Measurements from ENCODE around the gene PARN.
"Not testable (repeated sequence)": the region's sequence is repeated elsewhere in the genome, so short reads cannot be mapped to it uniquely, and the experiment has no call there.

The PARN gene

DNA sequence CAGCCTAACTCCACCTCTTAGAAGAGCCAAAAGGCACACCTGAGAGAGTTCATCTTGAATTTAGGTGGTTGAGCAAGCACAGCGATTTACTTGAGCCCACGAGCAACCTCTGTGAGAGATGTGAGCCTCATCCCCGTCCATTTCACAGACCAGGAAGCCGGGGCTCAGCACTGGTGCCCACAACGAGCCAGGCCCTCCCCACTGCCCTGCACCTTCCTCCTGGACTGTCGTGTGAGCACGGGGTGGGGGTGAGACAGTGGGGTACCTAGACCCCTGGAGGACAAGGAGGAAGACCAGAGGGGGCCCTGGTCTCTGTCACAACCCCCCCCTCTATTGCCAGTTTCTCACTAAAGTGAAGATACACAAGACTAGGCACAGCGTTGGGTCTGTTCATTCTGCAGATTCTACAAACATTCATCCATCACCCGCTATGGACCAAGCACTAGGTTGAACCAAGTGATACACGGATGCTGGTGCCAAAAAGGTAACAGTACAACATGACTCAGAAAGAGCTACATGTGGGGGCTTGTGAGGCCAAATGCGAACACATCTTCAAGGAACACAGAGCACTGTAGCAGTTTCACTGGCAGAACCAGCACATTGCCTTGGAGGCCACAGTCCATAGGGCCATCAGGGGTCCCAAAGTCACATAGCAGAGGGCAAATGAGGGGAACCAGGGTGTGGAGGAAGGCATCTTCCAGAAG is 231.9 kb downstream of the PARN start:
- DNase-seq: no peak

DNA sequence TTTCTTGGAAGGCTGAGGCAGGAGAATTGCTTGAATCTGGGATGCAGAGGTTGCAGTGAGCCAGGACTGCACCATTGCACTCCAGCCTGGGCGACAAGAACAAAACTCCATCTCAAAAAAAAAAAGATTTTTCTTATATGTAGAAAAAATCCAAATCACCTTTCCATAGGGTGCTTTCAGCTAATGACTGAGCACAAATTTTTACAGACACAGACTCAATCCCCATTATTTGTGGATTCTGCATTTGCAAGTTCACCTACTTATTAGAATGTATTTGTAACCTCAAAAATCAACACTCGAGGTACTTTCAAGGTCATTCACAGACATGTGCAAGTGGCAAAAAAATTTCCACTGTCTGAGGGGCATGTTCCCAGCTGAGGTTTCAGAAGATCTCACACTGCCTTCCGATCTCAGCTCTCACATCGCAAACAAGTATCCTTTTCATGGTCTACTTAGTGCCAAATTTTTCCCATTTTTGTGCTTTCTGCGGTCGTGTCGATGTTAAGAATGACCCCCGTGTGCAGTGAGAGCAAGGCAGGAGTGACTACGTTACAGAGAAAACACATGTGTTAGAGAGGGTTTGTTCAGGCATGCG is 234.3 kb downstream of the PARN start:
- not testable (repeated sequence) for DNase-seq

DNA sequence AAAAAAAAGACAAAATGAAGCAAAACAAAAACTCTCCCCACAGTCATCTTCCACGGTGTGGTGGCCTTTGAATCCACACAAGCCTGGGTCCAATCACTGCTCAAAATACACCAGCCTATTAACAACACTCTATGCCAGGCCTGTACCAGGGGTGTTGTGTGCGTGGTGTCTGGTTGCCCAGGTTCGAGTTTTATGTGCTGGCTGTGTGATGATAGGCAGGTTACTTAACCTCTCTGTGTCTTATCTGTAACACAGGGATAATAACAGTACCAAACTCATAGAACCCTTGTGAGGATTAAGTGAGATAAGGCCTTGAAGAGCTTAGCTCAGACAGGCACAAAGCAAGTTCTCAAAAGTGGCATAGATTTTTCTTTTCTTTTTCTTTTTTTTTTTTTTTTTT is 235.2 kb downstream of the PARN start:
- DNase-seq: no peak

DNA sequence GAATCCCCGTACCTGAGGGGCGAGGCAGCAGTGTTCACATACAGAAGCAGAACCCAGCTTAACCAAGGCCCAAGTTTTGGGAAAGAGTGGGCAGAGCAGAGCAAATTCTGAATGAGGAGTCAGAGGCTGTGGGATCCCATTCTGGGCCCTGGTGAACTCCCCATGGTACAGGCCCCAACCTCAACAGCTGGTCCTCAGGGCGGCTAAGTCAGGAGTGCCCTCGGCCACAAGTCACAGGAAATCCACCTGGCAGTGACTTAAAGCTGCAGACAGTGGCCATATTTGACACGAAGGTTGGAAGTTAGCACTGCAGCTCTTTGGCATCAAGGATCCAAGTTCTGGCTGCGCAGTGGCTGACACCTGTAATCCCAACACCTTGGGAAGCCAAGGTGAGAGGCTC is 237.1 kb downstream of the PARN start:
- DNase-seq: no peak

DNA sequence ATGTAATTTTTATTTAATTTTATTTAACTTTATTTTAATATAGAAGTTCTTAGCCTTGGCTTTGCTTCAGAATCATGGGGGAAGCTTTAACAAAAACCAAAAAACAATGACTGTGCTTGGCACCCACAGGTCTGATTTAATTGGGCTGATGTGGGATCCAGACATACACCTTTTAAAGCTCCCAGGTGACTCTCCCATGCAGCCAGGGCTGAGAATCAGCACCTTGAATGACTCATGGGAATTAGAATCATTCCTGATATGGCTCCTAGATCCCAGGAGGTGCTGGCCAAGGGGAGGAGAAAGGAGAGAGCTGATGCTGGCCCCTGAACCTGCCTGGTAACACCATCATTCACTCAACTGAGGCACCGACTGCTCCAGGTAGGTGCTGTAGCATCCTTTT is 240.7 kb downstream of the PARN start:
- DNase-seq: no peak

DNA sequence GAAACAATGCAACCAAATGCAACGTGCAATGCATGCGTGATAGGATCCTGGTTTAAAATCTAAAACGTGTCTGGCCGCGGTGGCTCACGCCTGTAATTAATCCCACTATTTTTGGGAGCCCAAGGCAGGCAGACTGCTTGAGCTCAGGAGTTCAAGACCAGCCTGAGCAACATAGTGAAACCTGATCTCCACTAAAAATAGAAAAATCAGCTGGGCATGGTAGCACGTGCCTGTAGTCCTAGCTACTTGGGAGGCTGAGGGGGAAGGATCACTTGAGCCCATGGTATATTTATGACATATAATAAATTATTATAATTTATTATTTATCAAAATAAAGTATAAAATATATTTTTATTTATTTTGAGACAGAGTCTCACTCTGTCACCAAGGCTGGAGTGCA is 241.8 kb downstream of the PARN start:
- DNase-seq: no peak

DNA sequence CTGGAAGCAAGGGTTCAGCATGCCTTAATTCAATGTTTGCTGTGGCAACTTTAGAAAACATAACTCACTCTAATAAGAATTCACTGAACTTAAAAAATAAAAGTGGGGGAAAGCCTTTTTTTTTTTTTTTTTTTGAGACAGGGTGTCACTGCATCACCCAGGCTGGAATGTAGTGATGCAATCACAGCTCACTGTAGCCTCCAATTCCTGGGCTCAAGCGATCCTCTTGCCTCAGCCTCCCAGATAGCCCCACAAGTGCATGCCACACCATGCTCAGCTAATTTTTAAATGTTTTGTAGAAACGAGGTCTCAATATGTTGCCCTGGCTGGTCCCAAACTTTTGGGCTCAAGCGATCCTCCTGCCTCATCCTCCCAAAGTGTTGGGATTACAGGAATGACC is 243.9 kb downstream of the PARN start:
- DNase-seq: no peak
